Loucy (cell line): ENCODE results near the gene FAM168B.

Experiments used
- H2AFZ ChIP-seq: fragments of 200-600 bp; sonication (generic); 2 replicates; pipeline ENCODE4 v1.6.0; 2016; ENCODE audit warnings: antibody characterized with exemption, mild to moderate bottlenecking, low read length, moderate library complexity
- H3F3A ChIP-seq: fragments of 200-600 bp; 2 replicates; pipeline ENCODE4 v1.6.0; 2016; ENCODE audit warnings: antibody characterized with exemption, low read depth, mild to moderate bottlenecking
- H3K27me3 ChIP-seq: fragments of 200-600 bp; sonication (generic); 2 replicates; pipeline ENCODE4 v1.6.1; 2014; ENCODE audit warnings: low read length, mild to moderate bottlenecking; ENCODE audit not compliant: insufficient read depth, poor library complexity, severe bottlenecking
- H3K36me3 ChIP-seq: fragments of 200-600 bp; sonication (generic); 2 replicates; pipeline ENCODE4 v1.6.1; 2016; ENCODE audit warnings: low read length; ENCODE audit not compliant: insufficient read depth
- H3K4me1 ChIP-seq: fragments of 200-600 bp; sonication (generic); 2 replicates; pipeline ENCODE4 v1.5.1; 2014; ENCODE audit warnings: low read length, mild to moderate bottlenecking; ENCODE audit not compliant: insufficient read depth, poor library complexity, severe bottlenecking
- H3K4me2 ChIP-seq: fragments of 200-600 bp; sonication (generic); 2 replicates; pipeline ENCODE4 v1.6.0; 2014; ENCODE audit warnings: antibody characterized with exemption, low read length, low read depth, mild to moderate bottlenecking; ENCODE audit not compliant: poor library complexity, severe bottlenecking
- H3K4me3 ChIP-seq: fragments of 200-600 bp; sonication (generic); 2 replicates; pipeline ENCODE4 v1.5.1; 2014; ENCODE audit warnings: low read length, mild to moderate bottlenecking, mixed read lengths; ENCODE audit not compliant: poor library complexity, severe bottlenecking
- H3K79me2 ChIP-seq: fragments of 200-600 bp; sonication (generic); 2 replicates; pipeline ENCODE4 v1.6.1; 2014; ENCODE audit warnings: low read length; ENCODE audit not compliant: insufficient read depth
- H3K9ac ChIP-seq: fragments of 200-600 bp; sonication (generic); 2 replicates; pipeline ENCODE4 v1.6.0; 2014; ENCODE audit warnings: mild to moderate bottlenecking, low read depth, low read length, moderate library complexity; ENCODE audit not compliant: poor library complexity, severe bottlenecking
- H3K9me2 ChIP-seq: fragments of 200-600 bp; sonication (generic); replicated peaks from 2 replicates; pipeline ENCODE4 v1.6.1; 2016; ENCODE audit warnings: low read depth, low read length, mixed read lengths
- H3K9me3 ChIP-seq: fragments of 200-600 bp; sonication (generic); 2 replicates; pipeline ENCODE4 v1.6.1; 2014; ENCODE audit warnings: mild to moderate bottlenecking, antibody characterized with exemption, low read length, low read depth; ENCODE audit not compliant: insufficient read depth
- H4K20me1 ChIP-seq: fragments of 200-600 bp; sonication (generic); 2 replicates; pipeline ENCODE4 v1.6.0; 2014; ENCODE audit warnings: antibody characterized with exemption, low read length, mild to moderate bottlenecking; ENCODE audit not compliant: insufficient read depth, poor library complexity, severe bottlenecking
- EZH2phosphoT487 ChIP-seq: fragments of 200-600 bp; IDR thresholded peaks from 2 replicates; pipeline ENCODE4 v1.6.1; 2018; ENCODE audit warnings: antibody characterized with exemption, mild to moderate bottlenecking, moderate library complexity, borderline replicate concordance
- TF ChIP-seq, protein P1 (sequence below): fragments of 200-600 bp; sonication (generic); conservative IDR thresholded peaks from 2 replicates; pipeline ENCODE4 v1.5.1; 2014; ENCODE audit warnings: mild to moderate bottlenecking, antibody characterized with exemption, low read length

Gene FAM168B

GRCh38 chr2:131039101-131039440 lies 54.2 kb downstream of the FAM168B start:
- Histone ChIP-seq H3K4me3 (no peak overlapping the region), H3K27me3 (no peaks in the 10 kb centered on the region), H3K79me2 (peaks cover 23% of the 10 kb centered on the region), H3K9me3 (no peaks in the 10 kb centered on the region), H3F3A (no peaks in the 10 kb centered on the region), H2AFZ (no peak overlapping the region), H3K9me2 (no peaks in the 10 kb centered on the region), H3K4me2 (peak overlapping the region; percentile 13), H3K9ac (no peak overlapping the region), H3K4me1 (peaks cover 36% of the 10 kb centered on the region), H3K36me3 (no peaks in the 10 kb centered on the region), H4K20me1 (no peaks in the 10 kb centered on the region)
- TF ChIP-seq EZH2phosphoT487 = no peak
- TF ChIP-seq, protein P1, sequence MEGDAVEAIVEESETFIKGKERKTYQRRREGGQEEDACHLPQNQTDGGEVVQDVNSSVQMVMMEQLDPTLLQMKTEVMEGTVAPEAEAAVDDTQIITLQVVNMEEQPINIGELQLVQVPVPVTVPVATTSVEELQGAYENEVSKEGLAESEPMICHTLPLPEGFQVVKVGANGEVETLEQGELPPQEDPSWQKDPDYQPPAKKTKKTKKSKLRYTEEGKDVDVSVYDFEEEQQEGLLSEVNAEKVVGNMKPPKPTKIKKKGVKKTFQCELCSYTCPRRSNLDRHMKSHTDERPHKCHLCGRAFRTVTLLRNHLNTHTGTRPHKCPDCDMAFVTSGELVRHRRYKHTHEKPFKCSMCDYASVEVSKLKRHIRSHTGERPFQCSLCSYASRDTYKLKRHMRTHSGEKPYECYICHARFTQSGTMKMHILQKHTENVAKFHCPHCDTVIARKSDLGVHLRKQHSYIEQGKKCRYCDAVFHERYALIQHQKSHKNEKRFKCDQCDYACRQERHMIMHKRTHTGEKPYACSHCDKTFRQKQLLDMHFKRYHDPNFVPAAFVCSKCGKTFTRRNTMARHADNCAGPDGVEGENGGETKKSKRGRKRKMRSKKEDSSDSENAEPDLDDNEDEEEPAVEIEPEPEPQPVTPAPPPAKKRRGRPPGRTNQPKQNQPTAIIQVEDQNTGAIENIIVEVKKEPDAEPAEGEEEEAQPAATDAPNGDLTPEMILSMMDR = no peak

GRCh38 chr2:131038258-131039100 lies 54.8 kb downstream of the FAM168B start:
- no peaks in the 10 kb centered on the region for H3K27me3 ChIP-seq
- H3K9ac ChIP-seq = no peak overlapping the region
- H3K4me3 ChIP-seq = no peak overlapping the region
- H3K4me1 ChIP-seq = peaks cover 36% of the 10 kb centered on the region
- no peaks in the 10 kb centered on the region for H3K9me2 ChIP-seq
- TF ChIP-seq, protein P1 = no peak
- no peak for TF ChIP-seq EZH2phosphoT487
- H3K4me2 ChIP-seq = peak overlapping the region; percentile 20
- H3K36me3 ChIP-seq = no peaks in the 10 kb centered on the region
- H3F3A ChIP-seq = no peaks in the 10 kb centered on the region
- peaks cover 23% of the 10 kb centered on the region for H3K79me2 ChIP-seq
- no peaks in the 10 kb centered on the region for H4K20me1 ChIP-seq
- no peaks in the 10 kb centered on the region for H3K9me3 ChIP-seq
- H2AFZ ChIP-seq = no peak overlapping the region

- H3K9me3 ChIP-seq = no peaks in the 10 kb centered on the region
- H3K27me3 ChIP-seq = no peaks in the 10 kb centered on the region
- peaks cover 33% of the 10 kb centered on the region for H3K4me1 ChIP-seq
- no peaks in the 10 kb centered on the region for H3K36me3 ChIP-seq
- H2AFZ ChIP-seq = no peak overlapping the region
- no peaks in the 10 kb centered on the region for H4K20me1 ChIP-seq
- H3K4me2 ChIP-seq = no peak overlapping the region
- H3K9ac ChIP-seq = no peak overlapping the region
- TF ChIP-seq EZH2phosphoT487 = no peak
- TF ChIP-seq, protein P1 = no peak
- peaks cover 23% of the 10 kb centered on the region for H3K79me2 ChIP-seq
- H3F3A ChIP-seq = no peaks in the 10 kb centered on the region
- no peaks in the 10 kb centered on the region for H3K9me2 ChIP-seq
- no peak overlapping the region for H3K4me3 ChIP-seq
Observed at GRCh38 chr2:131037398-131038257, 55.6 kb downstream of the FAM168B start.
